ENCODE data around the gene UNC45B. TPM values are rescaled to one million over a fixed set of nuclear protein-coding genes. Genes with fewer than 3 reads are reported as not detected.

Gene UNC45B
- total RNA-seq, 1 donor from 2014 or later = 205 TPM

GRCh38 chr17:35236821-35237220 lies 89.2 kb downstream of the UNC45B start:
- Histone ChIP-seq H3K4me3 (no peak overlapping the region), H3K27me3 (ENCODE audit: low read depth) (no peaks in the 10 kb centered on the region), H3K27ac (replicated peaks) (no peak overlapping the region), H3K36me3 (no peaks in the 10 kb centered on the region), H3K9me3 (replicated peaks) (no peaks in the 10 kb centered on the region), H3K4me1 (peaks cover 5% of the 10 kb centered on the region)
- no peak for DNase-seq
- no peak for TF ChIP-seq CTCF (IDR thresholded peaks at IDR 0.05; ENCODE audit: borderline replicate concordance)
- intact Hi-C loops (cut with micrococcal nuclease) = no loop called here

- no peak for DNase-seq
- H3K4me3 ChIP-seq = no peak overlapping the region
- no peaks in the 10 kb centered on the region for H3K36me3 ChIP-seq
- no peak for TF ChIP-seq CTCF (IDR thresholded peaks at IDR 0.05; ENCODE audit: borderline replicate concordance)
- no peaks in the 10 kb centered on the region for H3K9me3 ChIP-seq (replicated peaks)
- intact Hi-C loops (cut with micrococcal nuclease) = no loop called here
- H3K27ac ChIP-seq (replicated peaks) = no peak overlapping the region
- H3K4me1 ChIP-seq = peaks cover 22% of the 10 kb centered on the region
- H3K27me3 ChIP-seq (ENCODE audit: low read depth) = no peaks in the 10 kb centered on the region
Observed at GRCh38 chr17:35238821-35239220, 91.2 kb downstream of the UNC45B start.

Other genes starting within 250 kb of the UNC45B start
- gene CCT6B, start 186.4 kb upstream of the UNC45B start, total RNA-seq = 2.6 TPM
- gene ZNF830, start 186.3 kb upstream of the UNC45B start, total RNA-seq = 9.0 TPM
- 16.5 TPM for gene LIG3, start 167.3 kb upstream of the UNC45B start, total RNA-seq
- gene RFFL, start 84.1 kb upstream of the UNC45B start, total RNA-seq = 10.1 TPM
- 4.6 TPM for gene RAD51D, start 28.0 kb upstream of the UNC45B start, total RNA-seq
- gene FNDC8, start 26.2 kb upstream of the UNC45B start, total RNA-seq = not detected
- 4.2 TPM for gene NLE1, start 5.5 kb upstream of the UNC45B start, total RNA-seq
- not detected for gene SLC35G3, start 46.6 kb downstream of the UNC45B start, total RNA-seq
- gene SLFN5, start 95.3 kb downstream of the UNC45B start, total RNA-seq = 8.6 TPM
- gene SLFN11, start 225.8 kb downstream of the UNC45B start, total RNA-seq = 15.1 TPM